Measurements from ENCODE around the gene ME3.
A peak's percentile ranks its signal among the peaks of the same experiment; 100 is the strongest.

The ME3 gene

GRCh38 chr11:86672007-86672621 is at the start of gene ME3:
TSS of gene ME3 (minus strand) at chr11:86672616.
- peak; percentile 57 for DNase-seq

GRCh38 chr11:86722006-86722405 is 49.6 kb upstream of the ME3 start:
- DNase-seq: no peak

- no peak for DNase-seq
Measured at GRCh38 chr11:86720546-86720945, 48.1 kb upstream of the ME3 start.

- no peak for DNase-seq
Measured at GRCh38 chr11:86719781-86720463, 47.5 kb upstream of the ME3 start.

GRCh38 chr11:86718999-86719398 is 46.6 kb upstream of the ME3 start:
- no peak for DNase-seq

- DNase-seq: no peak
Measured at GRCh38 chr11:86718521-86718920, 46.1 kb upstream of the ME3 start.

GRCh38 chr11:86717817-86718501 is 45.5 kb upstream of the ME3 start:
- no peak for DNase-seq

- DNase-seq: no peak
Measured at GRCh38 chr11:86715611-86716010, 43.2 kb upstream of the ME3 start.

GRCh38 chr11:86713552-86713951 is 41.1 kb upstream of the ME3 start:
- no peak for DNase-seq

GRCh38 chr11:86710936-86711335 is 38.5 kb upstream of the ME3 start:
- DNase-seq: no peak

- DNase-seq: no peak
Measured at GRCh38 chr11:86708669-86709068, 36.3 kb upstream of the ME3 start.

GRCh38 chr11:86706338-86707131 is 34.1 kb upstream of the ME3 start:
- DNase-seq: no peak

GRCh38 chr11:86704710-86705109 is 32.3 kb upstream of the ME3 start:
- DNase-seq: no peak

GRCh38 chr11:86703987-86704386 is 31.6 kb upstream of the ME3 start:
- no peak for DNase-seq

- no peak for DNase-seq
Measured at GRCh38 chr11:86702220-86702983, 30.0 kb upstream of the ME3 start.

GRCh38 chr11:86699040-86699791 is 26.8 kb upstream of the ME3 start:
- no peak for DNase-seq

- no peak for DNase-seq
Measured at GRCh38 chr11:86698639-86699038, 26.2 kb upstream of the ME3 start.

GRCh38 chr11:86696451-86696850 is 24.0 kb upstream of the ME3 start:
- DNase-seq: no peak

- DNase-seq: no peak
Measured at GRCh38 chr11:86696004-86696403, 23.6 kb upstream of the ME3 start.

- no peak for DNase-seq
Measured at GRCh38 chr11:86695373-86695772, 23.0 kb upstream of the ME3 start.

- no peak for DNase-seq
Measured at GRCh38 chr11:86693518-86693917, 21.1 kb upstream of the ME3 start.

- no peak for DNase-seq
Measured at GRCh38 chr11:86692746-86693145, 20.3 kb upstream of the ME3 start.

Data from NCI-H1105 (cell line).